MM.1S (cell line): ENCODE measurements around the gene PER2.

ENCODE experiments used
- DNase-seq: peaks from one replicate; pipeline ENCODE4 v3.0.0-alpha.2; 2015
- H2AFZ ChIP-seq: fragments of 300-600 bp; sonication (generic); 2 replicates; pipeline ENCODE4 v1.6.0; 2016; ENCODE audit warnings: antibody characterized with exemption, low read length
- H3F3A ChIP-seq: fragments of 300-600 bp; sonication (generic); 2 replicates; pipeline ENCODE4 v1.6.1; 2016; ENCODE audit warnings: mild to moderate bottlenecking, antibody characterized with exemption, low read length, moderate library complexity, mixed read lengths; ENCODE audit not compliant: insufficient read depth
- H3K27ac ChIP-seq: fragments of 300-600 bp; sonication (generic); 2 replicates; pipeline ENCODE4 v1.5.1; 2016; ENCODE audit warnings: mild to moderate bottlenecking, low read length
- H3K27me3 ChIP-seq: fragments of 300-600 bp; sonication (generic); replicated peaks from 2 replicates; pipeline ENCODE4 v1.6.0; 2016; ENCODE audit warnings: low read length; ENCODE audit not compliant: insufficient read depth
- H3K36me3 ChIP-seq: fragments of 300-600 bp; sonication (generic); replicated peaks from 2 replicates; pipeline ENCODE4 v1.6.1; 2016; ENCODE audit warnings: mild to moderate bottlenecking, low read length, mixed read lengths; ENCODE audit not compliant: insufficient read depth
- H3K4me1 ChIP-seq: fragments of 300-600 bp; sonication (generic); 2 replicates; pipeline ENCODE4 v1.6.1; 2016; ENCODE audit warnings: low read length, mixed read lengths
- H3K4me2 ChIP-seq: fragments of 300-600 bp; sonication (generic); 2 replicates; pipeline ENCODE4 v1.6.0; 2016; ENCODE audit warnings: low read depth, low read length
- H3K4me3 ChIP-seq: fragments of 300-600 bp; sonication (generic); 2 replicates; pipeline ENCODE4 v1.5.1; 2016; ENCODE audit warnings: low read length, mixed read lengths
- H3K79me2 ChIP-seq: fragments of 300-600 bp; sonication (generic); 2 replicates; pipeline ENCODE4 v1.6.1; 2016; ENCODE audit warnings: mixed run types, low read length, mixed read lengths
- H3K9ac ChIP-seq: fragments of 300-600 bp; sonication (generic); 2 replicates; pipeline ENCODE4 v1.6.1; 2016; ENCODE audit warnings: low read length, mixed read lengths
- H3K9me2 ChIP-seq: fragments of 300-600 bp; sonication (generic); replicated peaks from 2 replicates; pipeline ENCODE4 v1.6.1; 2016; ENCODE audit warnings: mild to moderate bottlenecking, low read length, mixed read lengths; ENCODE audit not compliant: insufficient read depth
- H3K9me3 ChIP-seq: fragments of 300-600 bp; sonication (generic); replicated peaks from 2 replicates; pipeline ENCODE4 v1.6.1; 2016; ENCODE audit warnings: mild to moderate bottlenecking, low read length, mixed read lengths; ENCODE audit not compliant: insufficient read depth
- H4K20me1 ChIP-seq: fragments of 300-600 bp; sonication (generic); 2 replicates; pipeline ENCODE4 v1.6.1; 2016; ENCODE audit warnings: mild to moderate bottlenecking, low read length, moderate library complexity, mixed read lengths; ENCODE audit not compliant: insufficient read depth
- EZH2 ChIP-seq: fragments of 300-600 bp; sonication (generic); optimal IDR thresholded peaks from 2 replicates; pipeline ENCODE3; 2017; ENCODE audit warnings: low read depth, mild to moderate bottlenecking, antibody characterized with exemption, low read length, mixed read lengths
- EZH2phosphoT487 ChIP-seq: fragments of 300-600 bp; sonication (generic); IDR thresholded peaks from 2 replicates; pipeline ENCODE4 v1.6.1; 2018; ENCODE audit warnings: antibody characterized with exemption, low read length
- TF ChIP-seq, protein P1 (sequence below): fragments of 300-600 bp; sonication (generic); IDR thresholded peaks from 2 replicates; pipeline ENCODE4 v1.5.1; 2016; ENCODE audit warnings: antibody characterized with exemption, low read length, mixed read lengths

Gene PER2

DNA sequence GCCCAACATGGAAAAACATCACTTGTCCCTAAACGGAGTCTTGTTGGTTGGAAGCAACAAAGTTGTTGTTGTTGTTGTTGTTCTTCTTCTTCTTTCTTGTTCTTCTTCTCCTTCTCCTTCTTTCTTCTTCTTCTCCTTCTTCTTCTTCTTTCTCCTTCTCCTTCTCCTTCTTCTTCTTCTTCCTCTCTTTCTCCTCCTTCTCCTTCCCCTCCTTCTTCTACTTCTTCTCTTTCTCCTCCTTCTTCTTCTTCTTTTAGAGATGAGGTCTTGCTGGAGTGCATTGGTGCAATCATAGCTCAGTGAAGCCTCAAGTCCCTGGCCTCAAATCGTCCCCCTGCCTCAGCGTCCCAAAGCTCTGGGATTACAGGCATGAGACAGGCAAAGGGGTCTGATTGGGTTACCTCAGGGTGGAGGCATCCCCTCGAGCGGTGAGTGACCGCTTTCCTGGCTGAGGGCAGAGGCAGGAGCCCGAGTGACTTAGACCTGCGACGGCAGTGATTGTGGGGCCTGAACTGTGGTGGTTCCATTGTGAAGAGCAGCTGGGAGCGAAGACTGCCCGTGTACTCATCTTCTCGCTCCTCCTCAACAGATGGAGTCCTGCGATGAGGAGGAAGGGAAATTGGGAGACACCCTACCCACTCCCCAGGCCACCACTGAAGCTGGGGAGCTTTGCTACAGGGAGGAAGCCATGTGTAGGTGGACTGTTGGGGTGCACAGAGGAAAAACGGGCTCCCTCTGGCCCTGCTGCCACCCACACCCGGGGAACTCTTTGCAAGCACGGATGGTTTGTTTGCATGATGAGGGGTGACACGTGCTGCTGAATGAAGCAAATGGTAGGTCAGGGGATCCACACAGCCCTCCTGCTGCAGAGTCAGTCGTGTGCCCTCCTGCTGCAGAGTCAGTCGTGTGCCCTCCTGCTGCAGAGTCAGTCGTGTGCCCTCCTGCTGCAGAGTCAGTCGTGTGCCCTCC lies 7.0 kb upstream of the PER2 start:
- Histone ChIP-seq H3K27me3 (no peaks in the 10 kb centered on the region), H3K4me3 (no peak overlapping the region), H3K4me1 (no peaks in the 10 kb centered on the region), H3K9me2 (no peaks in the 10 kb centered on the region), H2AFZ (no peak overlapping the region), H3K36me3 (no peaks in the 10 kb centered on the region), H3K4me2 (no peak overlapping the region), H4K20me1 (no peaks in the 10 kb centered on the region), H3F3A (no peaks in the 10 kb centered on the region), H3K9me3 (no peaks in the 10 kb centered on the region), H3K79me2 (no peaks in the 10 kb centered on the region), H3K27ac (no peak overlapping the region), H3K9ac (no peak overlapping the region)
- DNase-seq = no peak
- TF ChIP-seq, protein P1, sequence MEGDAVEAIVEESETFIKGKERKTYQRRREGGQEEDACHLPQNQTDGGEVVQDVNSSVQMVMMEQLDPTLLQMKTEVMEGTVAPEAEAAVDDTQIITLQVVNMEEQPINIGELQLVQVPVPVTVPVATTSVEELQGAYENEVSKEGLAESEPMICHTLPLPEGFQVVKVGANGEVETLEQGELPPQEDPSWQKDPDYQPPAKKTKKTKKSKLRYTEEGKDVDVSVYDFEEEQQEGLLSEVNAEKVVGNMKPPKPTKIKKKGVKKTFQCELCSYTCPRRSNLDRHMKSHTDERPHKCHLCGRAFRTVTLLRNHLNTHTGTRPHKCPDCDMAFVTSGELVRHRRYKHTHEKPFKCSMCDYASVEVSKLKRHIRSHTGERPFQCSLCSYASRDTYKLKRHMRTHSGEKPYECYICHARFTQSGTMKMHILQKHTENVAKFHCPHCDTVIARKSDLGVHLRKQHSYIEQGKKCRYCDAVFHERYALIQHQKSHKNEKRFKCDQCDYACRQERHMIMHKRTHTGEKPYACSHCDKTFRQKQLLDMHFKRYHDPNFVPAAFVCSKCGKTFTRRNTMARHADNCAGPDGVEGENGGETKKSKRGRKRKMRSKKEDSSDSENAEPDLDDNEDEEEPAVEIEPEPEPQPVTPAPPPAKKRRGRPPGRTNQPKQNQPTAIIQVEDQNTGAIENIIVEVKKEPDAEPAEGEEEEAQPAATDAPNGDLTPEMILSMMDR = no peak
- TF ChIP-seq EZH2phosphoT487 (no peak), EZH2 (no peak)

DNA sequence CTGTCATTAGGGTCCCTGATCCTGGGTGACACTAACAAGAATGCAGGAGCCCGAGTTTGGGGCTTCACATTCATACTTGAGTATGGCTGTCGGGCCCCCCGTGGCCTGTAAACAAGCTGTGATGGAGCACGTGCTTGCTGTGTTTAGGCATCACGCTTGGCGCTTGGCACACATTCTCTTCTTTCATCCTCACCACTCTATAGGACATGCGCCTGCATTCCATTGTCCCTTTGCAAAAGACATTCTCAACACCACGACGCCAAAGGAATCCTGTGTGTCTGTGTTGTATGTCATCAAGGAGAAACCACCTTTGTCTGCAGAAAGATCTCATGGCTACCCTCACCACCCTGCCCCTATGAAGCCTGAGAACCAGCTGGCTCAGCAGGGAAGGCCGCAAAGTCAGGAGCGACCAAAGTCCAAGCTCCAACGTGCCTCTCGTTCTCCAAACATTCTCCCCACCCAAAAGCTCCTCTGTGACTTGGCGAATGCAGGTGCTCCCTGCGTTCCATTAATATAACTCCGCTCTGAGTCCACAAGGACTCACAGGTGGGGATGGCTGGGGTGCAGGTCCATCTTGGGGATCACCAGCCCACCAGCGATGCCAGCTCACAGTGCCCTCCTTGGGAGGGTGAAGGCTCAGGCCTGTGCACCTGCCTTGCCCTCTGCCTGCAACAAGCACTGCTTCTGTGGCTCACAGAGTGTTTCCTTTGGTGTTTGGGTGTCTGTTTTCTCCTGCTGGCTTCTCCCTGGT lies 6.2 kb upstream of the PER2 start:
- Histone ChIP-seq H3K27me3 (no peaks in the 10 kb centered on the region), H4K20me1 (no peaks in the 10 kb centered on the region), H3K79me2 (no peaks in the 10 kb centered on the region), H3K4me3 (no peak overlapping the region), H3F3A (0 out of 2 replicates have a peak, but pooled peaks cover 4% of the 10 kb centered on the region), H3K36me3 (no peaks in the 10 kb centered on the region), H3K27ac (no peak overlapping the region), H3K9me2 (no peaks in the 10 kb centered on the region), H3K4me1 (no peaks in the 10 kb centered on the region), H3K4me2 (no peak overlapping the region), H3K9me3 (no peaks in the 10 kb centered on the region), H3K9ac (no peak overlapping the region), H2AFZ (no peak overlapping the region)
- no peak for DNase-seq
- TF ChIP-seq, protein P1 = no peak
- no peak for TF ChIP-seq EZH2phosphoT487
- no peak for TF ChIP-seq EZH2

DNA sequence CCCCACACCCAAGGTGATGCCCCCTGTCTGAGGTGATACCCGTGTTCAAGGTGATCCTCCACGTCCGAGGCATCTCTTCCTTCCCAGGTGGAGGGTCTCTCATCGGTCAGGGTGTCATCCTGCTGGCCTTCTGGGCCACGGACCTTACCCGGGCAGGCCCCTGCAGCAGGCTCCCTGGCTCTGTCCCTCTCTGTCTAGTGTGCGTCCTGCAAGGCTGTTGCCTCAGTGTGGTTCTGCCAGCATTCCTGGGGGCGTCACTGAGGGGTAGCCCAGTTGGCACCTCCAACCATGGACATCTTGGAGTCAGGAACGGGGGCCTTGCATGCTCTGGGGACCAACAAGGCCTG lies 5.6 kb upstream of the PER2 start:
- H3K27ac ChIP-seq = no peak overlapping the region
- no peak overlapping the region for H3K4me3 ChIP-seq

More for the DNA sequence above, 5.6 kb upstream of the PER2 start:
- H3K9me3 ChIP-seq = no peaks in the 10 kb centered on the region
- H3K4me2 ChIP-seq = no peak overlapping the region
- no peaks in the 10 kb centered on the region for H4K20me1 ChIP-seq
- TF ChIP-seq EZH2phosphoT487 = no peak
- TF ChIP-seq, protein P1 = no peak
- TF ChIP-seq EZH2 = no peak
- DNase-seq = no peak
- H3K79me2 ChIP-seq = no peaks in the 10 kb centered on the region
- H3K36me3 ChIP-seq = no peaks in the 10 kb centered on the region
- 0 out of 2 replicates have a peak, but pooled peaks cover 4% of the 10 kb centered on the region for H3F3A ChIP-seq
- no peaks in the 10 kb centered on the region for H3K9me2 ChIP-seq
- no peak overlapping the region for H2AFZ ChIP-seq
- no peak overlapping the region for H3K9ac ChIP-seq
- no peaks in the 10 kb centered on the region for H3K4me1 ChIP-seq
- H3K27me3 ChIP-seq = no peaks in the 10 kb centered on the region
